ENCODE data around the gene LARGE1.

LARGE1 gene

DNA sequence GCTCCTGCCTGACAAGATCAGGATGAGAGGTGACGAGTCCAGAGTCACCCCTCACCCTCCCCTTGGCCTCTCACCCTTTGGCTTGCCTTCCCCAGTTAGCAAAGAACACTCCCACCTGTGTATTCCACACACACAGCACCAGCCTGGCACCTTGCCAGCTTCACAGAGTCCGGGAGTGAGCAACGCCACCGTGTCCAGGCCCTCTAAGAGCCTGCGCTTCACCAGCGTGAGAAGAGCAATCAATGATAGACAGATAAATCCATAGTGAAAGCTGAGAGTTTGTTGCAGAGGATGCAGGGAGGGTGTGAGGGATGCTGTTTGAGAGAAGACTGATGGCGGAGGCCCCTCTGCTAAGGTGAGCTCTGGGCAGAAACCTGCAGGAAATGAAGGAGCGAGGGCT lies 404.5 kb downstream of the LARGE1 start:
- Histone ChIP-seq H3K4me2 (ENCODE audit: low read depth, low read length, poor library complexity, severe bottlenecking) (no peak overlapping the region), H4K20me1 (ENCODE audit: insufficient read depth, low read length, poor library complexity, severe bottlenecking) (no peaks in the 10 kb centered on the region), H3K27me3 (ENCODE audit: insufficient read depth, low read length, poor library complexity, severe bottlenecking) (no peaks in the 10 kb centered on the region), H3K9me2 (replicated peaks; ENCODE audit: low read depth, low read length) (no peaks in the 10 kb centered on the region), H3K36me3 (ENCODE audit: insufficient read depth, low read length) (no peaks in the 10 kb centered on the region), H3K9ac (ENCODE audit: low read depth, low read length, poor library complexity, severe bottlenecking) (no peak overlapping the region), H3F3A (ENCODE audit: low read depth) (no peaks in the 10 kb centered on the region), H2AFZ (ENCODE audit: low read length) (no peak overlapping the region), H3K79me2 (ENCODE audit: insufficient read depth, low read length) (no peaks in the 10 kb centered on the region), H3K4me1 (ENCODE audit: insufficient read depth, low read length, poor library complexity, severe bottlenecking) (no peaks in the 10 kb centered on the region), H3K9me3 (ENCODE audit: insufficient read depth, low read depth, low read length) (0 out of 2 replicates have a peak, but pooled peaks cover 3% of the 10 kb centered on the region), H3K4me3 (ENCODE audit: low read length, poor library complexity, severe bottlenecking) (no peak overlapping the region)
- TF ChIP-seq, protein P1, sequence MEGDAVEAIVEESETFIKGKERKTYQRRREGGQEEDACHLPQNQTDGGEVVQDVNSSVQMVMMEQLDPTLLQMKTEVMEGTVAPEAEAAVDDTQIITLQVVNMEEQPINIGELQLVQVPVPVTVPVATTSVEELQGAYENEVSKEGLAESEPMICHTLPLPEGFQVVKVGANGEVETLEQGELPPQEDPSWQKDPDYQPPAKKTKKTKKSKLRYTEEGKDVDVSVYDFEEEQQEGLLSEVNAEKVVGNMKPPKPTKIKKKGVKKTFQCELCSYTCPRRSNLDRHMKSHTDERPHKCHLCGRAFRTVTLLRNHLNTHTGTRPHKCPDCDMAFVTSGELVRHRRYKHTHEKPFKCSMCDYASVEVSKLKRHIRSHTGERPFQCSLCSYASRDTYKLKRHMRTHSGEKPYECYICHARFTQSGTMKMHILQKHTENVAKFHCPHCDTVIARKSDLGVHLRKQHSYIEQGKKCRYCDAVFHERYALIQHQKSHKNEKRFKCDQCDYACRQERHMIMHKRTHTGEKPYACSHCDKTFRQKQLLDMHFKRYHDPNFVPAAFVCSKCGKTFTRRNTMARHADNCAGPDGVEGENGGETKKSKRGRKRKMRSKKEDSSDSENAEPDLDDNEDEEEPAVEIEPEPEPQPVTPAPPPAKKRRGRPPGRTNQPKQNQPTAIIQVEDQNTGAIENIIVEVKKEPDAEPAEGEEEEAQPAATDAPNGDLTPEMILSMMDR (conservative IDR thresholded peaks at IDR 0.05; ENCODE audit: low read length), result no peak
- TF ChIP-seq EZH2phosphoT487 (IDR thresholded peaks at IDR 0.05; ENCODE audit: borderline replicate concordance), result no peak

DNA sequence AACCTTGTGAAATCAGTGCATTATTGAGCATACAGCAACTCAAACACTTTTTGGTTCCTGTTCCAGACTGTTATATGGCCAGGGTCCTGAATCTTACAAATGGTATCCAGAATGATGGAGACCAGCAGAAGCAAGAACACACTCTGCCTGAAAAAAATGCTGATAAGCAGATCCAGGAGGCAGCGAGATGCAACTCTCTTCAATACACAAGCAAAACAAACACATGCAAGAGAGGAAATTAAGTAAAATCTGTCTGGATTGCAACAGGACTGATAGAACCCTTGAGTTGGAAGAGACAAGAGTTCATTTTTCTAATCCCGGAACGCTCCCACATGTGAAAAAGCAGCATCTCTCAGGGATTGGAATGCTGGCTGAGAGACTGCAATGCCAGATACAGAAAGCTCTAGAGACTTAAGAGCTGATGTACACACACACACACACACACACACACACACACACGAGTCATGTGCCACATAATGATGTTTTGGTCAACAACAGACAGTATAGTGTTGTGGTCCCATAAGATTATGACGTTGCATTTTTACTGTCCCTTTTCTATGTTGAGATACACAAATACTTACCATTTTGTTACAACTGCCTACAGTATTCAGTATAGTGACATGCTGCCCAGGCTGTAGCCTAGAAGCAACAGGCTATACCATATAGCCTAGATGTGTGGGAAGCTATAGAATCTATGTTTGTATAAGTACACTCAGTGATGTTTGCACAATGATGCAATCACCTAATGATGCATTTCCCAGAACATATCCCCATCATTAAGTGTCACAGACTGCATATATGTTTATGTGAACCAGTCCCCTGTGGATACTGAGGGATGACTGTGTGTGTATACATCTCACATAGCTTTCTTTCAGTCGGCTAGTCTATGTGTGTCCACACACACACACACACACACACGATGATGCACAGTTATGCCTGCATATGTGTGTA lies 406.6 kb downstream of the LARGE1 start:
- TF ChIP-seq EZH2phosphoT487 (IDR thresholded peaks at IDR 0.05; ENCODE audit: borderline replicate concordance), result no peak
- TF ChIP-seq, protein P1 (conservative IDR thresholded peaks at IDR 0.05; ENCODE audit: low read length), result no peak
- H3K9me3 ChIP-seq (ENCODE audit: insufficient read depth, low read depth, low read length), result 0 out of 2 replicates have a peak, but pooled peaks cover 3% of the 10 kb centered on the region
- H3K27me3 ChIP-seq (ENCODE audit: insufficient read depth, low read length, poor library complexity, severe bottlenecking), result no peaks in the 10 kb centered on the region
- no peaks in the 10 kb centered on the region for H4K20me1 ChIP-seq (ENCODE audit: insufficient read depth, low read length, poor library complexity, severe bottlenecking)
- no peak overlapping the region for H2AFZ ChIP-seq (ENCODE audit: low read length)
- H3K4me2 ChIP-seq (ENCODE audit: low read depth, low read length, poor library complexity, severe bottlenecking), result no peak overlapping the region
- H3K4me1 ChIP-seq (ENCODE audit: insufficient read depth, low read length, poor library complexity, severe bottlenecking), result no peaks in the 10 kb centered on the region
- no peaks in the 10 kb centered on the region for H3F3A ChIP-seq (ENCODE audit: low read depth)
- no peaks in the 10 kb centered on the region for H3K36me3 ChIP-seq (ENCODE audit: insufficient read depth, low read length)
- no peak overlapping the region for H3K9ac ChIP-seq (ENCODE audit: low read depth, low read length, poor library complexity, severe bottlenecking)
- no peak overlapping the region for H3K4me3 ChIP-seq (ENCODE audit: low read length, poor library complexity, severe bottlenecking)
- H3K79me2 ChIP-seq (ENCODE audit: insufficient read depth, low read length), result no peaks in the 10 kb centered on the region
- no peaks in the 10 kb centered on the region for H3K9me2 ChIP-seq (replicated peaks; ENCODE audit: low read depth, low read length)

DNA sequence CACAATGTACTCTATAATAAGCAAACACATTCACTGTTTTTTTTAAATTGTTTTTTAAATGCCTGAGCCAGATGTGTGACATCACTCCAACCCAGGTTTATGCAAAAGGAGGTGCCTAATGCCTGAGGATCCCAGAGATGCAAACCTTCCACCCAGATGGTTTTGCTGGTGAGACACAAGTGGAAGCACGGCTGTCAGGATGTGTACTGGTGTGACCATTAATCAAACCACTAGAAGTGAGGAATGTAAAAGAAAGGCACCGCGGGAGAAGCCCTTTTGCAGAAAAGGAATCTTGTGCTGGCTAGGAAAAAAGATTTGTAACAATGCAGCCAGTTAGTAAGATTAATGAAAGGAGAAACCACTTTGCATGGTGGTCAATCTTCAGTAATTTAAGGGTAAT lies 407.4 kb downstream of the LARGE1 start:
- Histone ChIP-seq H3K4me2 (ENCODE audit: low read depth, low read length, poor library complexity, severe bottlenecking) (no peak overlapping the region), H2AFZ (ENCODE audit: low read length) (no peak overlapping the region), H3K36me3 (ENCODE audit: insufficient read depth, low read length) (no peaks in the 10 kb centered on the region), H3K4me3 (ENCODE audit: low read length, poor library complexity, severe bottlenecking) (no peak overlapping the region), H3K79me2 (ENCODE audit: insufficient read depth, low read length) (no peaks in the 10 kb centered on the region), H3K9me2 (replicated peaks; ENCODE audit: low read depth, low read length) (no peaks in the 10 kb centered on the region), H3K9ac (ENCODE audit: low read depth, low read length, poor library complexity, severe bottlenecking) (no peak overlapping the region), H3F3A (ENCODE audit: low read depth) (no peaks in the 10 kb centered on the region), H3K4me1 (ENCODE audit: insufficient read depth, low read length, poor library complexity, severe bottlenecking) (no peaks in the 10 kb centered on the region), H3K27me3 (ENCODE audit: insufficient read depth, low read length, poor library complexity, severe bottlenecking) (no peaks in the 10 kb centered on the region), H4K20me1 (ENCODE audit: insufficient read depth, low read length, poor library complexity, severe bottlenecking) (no peaks in the 10 kb centered on the region), H3K9me3 (ENCODE audit: insufficient read depth, low read depth, low read length) (0 out of 2 replicates have a peak, but pooled peaks cover 3% of the 10 kb centered on the region)
- TF ChIP-seq, protein P1 (conservative IDR thresholded peaks at IDR 0.05; ENCODE audit: low read length), result no peak
- TF ChIP-seq EZH2phosphoT487 (IDR thresholded peaks at IDR 0.05; ENCODE audit: borderline replicate concordance), result no peak
